H1 (cell line): Measurements from ENCODE around the gene TP53RK. TPM values are rescaled to one million over a fixed set of nuclear protein-coding genes. Genes with fewer than 3 reads are reported as not detected.

ENCODE experiments used
- polyA plus RNA-seq, 7 experiments: library from polyadenylated mRNA; depleted of rRNA in 3 of 7; stranded (reverse) in 5 of 7; unstranded in 2 of 7; fragments of >200 nt in 5 of 7; fragments of 200-250 nt in 2 of 7; gene quantifications; 1 replicate in 5 of 7; 2 replicates in 1 of 7; 4 replicates in 1 of 7; pipeline versions ENCODE4 v1.2.1 to v1.2.3, GENCODE V29; 2011 to 2013; ENCODE audit warnings: missing spikeins in 2 of 7, mixed read lengths in 2 of 7
- total RNA-seq: library from RNA; stranded (reverse); fragmentation: NEBNext Ultra II Directional; extraction: Animal tissue kit (Norgen Biotek cat#: 25700); gene quantifications from 2 replicates; pipeline ENCODE4 v1.2.1, GENCODE V29; 2021
- TF ChIP-seq, protein P1 (sequence below): fragments of 300-600 bp; sonication (generic); IDR thresholded peaks from 2 replicates; pipeline ENCODE4 v1.7.1; 2012; ENCODE audit warnings: low read length, moderate library complexity, mild to moderate bottlenecking, inconsistent platforms; ENCODE audit not compliant: insufficient replicate concordance

TP53RK gene
- total and polyA plus RNA-seq, 2 of the 8 experiments (the other 6 are each of a cell fraction or from before 2014, with no cell fraction given), result 8.5 to 16.3 TPM

DNA sequence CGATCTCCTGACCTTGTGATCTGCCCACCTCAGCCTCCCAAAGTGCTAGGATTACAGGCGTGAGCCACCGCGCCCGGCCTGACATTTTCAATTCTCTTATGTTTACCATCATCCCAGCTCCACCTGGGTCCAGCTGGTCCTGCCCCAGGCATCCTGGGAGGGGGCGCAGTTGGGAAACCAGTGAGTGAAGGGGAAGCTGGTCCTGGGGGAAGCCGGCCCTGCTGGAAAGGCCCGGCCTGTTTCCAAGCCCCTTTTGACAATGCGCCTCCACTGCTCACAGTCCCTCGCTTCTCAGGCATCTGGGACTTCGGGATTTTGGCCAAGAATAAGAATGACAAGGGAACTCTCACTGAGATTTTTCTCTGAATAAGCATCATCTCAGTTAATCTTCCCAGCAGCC, 52.2 kb downstream of the TP53RK start (continued):
- TF ChIP-seq, protein P1, sequence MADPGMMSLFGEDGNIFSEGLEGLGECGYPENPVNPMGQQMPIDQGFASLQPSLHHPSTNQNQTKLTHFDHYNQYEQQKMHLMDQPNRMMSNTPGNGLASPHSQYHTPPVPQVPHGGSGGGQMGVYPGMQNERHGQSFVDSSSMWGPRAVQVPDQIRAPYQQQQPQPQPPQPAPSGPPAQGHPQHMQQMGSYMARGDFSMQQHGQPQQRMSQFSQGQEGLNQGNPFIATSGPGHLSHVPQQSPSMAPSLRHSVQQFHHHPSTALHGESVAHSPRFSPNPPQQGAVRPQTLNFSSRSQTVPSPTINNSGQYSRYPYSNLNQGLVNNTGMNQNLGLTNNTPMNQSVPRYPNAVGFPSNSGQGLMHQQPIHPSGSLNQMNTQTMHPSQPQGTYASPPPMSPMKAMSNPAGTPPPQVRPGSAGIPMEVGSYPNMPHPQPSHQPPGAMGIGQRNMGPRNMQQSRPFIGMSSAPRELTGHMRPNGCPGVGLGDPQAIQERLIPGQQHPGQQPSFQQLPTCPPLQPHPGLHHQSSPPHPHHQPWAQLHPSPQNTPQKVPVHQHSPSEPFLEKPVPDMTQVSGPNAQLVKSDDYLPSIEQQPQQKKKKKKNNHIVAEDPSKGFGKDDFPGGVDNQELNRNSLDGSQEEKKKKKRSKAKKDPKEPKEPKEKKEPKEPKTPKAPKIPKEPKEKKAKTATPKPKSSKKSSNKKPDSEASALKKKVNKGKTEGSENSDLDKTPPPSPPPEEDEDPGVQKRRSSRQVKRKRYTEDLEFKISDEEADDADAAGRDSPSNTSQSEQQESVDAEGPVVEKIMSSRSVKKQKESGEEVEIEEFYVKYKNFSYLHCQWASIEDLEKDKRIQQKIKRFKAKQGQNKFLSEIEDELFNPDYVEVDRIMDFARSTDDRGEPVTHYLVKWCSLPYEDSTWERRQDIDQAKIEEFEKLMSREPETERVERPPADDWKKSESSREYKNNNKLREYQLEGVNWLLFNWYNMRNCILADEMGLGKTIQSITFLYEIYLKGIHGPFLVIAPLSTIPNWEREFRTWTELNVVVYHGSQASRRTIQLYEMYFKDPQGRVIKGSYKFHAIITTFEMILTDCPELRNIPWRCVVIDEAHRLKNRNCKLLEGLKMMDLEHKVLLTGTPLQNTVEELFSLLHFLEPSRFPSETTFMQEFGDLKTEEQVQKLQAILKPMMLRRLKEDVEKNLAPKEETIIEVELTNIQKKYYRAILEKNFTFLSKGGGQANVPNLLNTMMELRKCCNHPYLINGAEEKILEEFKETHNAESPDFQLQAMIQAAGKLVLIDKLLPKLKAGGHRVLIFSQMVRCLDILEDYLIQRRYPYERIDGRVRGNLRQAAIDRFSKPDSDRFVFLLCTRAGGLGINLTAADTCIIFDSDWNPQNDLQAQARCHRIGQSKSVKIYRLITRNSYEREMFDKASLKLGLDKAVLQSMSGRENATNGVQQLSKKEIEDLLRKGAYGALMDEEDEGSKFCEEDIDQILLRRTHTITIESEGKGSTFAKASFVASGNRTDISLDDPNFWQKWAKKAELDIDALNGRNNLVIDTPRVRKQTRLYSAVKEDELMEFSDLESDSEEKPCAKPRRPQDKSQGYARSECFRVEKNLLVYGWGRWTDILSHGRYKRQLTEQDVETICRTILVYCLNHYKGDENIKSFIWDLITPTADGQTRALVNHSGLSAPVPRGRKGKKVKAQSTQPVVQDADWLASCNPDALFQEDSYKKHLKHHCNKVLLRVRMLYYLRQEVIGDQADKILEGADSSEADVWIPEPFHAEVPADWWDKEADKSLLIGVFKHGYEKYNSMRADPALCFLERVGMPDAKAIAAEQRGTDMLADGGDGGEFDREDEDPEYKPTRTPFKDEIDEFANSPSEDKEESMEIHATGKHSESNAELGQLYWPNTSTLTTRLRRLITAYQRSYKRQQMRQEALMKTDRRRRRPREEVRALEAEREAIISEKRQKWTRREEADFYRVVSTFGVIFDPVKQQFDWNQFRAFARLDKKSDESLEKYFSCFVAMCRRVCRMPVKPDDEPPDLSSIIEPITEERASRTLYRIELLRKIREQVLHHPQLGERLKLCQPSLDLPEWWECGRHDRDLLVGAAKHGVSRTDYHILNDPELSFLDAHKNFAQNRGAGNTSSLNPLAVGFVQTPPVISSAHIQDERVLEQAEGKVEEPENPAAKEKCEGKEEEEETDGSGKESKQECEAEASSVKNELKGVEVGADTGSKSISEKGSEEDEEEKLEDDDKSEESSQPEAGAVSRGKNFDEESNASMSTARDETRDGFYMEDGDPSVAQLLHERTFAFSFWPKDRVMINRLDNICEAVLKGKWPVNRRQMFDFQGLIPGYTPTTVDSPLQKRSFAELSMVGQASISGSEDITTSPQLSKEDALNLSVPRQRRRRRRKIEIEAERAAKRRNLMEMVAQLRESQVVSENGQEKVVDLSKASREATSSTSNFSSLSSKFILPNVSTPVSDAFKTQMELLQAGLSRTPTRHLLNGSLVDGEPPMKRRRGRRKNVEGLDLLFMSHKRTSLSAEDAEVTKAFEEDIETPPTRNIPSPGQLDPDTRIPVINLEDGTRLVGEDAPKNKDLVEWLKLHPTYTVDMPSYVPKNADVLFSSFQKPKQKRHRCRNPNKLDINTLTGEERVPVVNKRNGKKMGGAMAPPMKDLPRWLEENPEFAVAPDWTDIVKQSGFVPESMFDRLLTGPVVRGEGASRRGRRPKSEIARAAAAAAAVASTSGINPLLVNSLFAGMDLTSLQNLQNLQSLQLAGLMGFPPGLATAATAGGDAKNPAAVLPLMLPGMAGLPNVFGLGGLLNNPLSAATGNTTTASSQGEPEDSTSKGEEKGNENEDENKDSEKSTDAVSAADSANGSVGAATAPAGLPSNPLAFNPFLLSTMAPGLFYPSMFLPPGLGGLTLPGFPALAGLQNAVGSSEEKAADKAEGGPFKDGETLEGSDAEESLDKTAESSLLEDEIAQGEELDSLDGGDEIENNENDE, result no peak
